ENCODE results near the gene ZSWIM5. TPM values are rescaled to one million over a fixed set of nuclear protein-coding genes. Genes with fewer than 3 reads are reported as not detected.

Gene ZSWIM5
- total RNA-seq, 1 experiment from 2014 or later, result 2.2 TPM

- TF ChIP-seq IRF1 (CRISPR knock-in tag; IDR thresholded peaks at IDR 0.05), result no peak
- TF ChIP-seq SP1 (CRISPR knock-in tag; conservative IDR thresholded peaks at IDR 0.05), result no peak
- TF ChIP-seq, protein P1, sequence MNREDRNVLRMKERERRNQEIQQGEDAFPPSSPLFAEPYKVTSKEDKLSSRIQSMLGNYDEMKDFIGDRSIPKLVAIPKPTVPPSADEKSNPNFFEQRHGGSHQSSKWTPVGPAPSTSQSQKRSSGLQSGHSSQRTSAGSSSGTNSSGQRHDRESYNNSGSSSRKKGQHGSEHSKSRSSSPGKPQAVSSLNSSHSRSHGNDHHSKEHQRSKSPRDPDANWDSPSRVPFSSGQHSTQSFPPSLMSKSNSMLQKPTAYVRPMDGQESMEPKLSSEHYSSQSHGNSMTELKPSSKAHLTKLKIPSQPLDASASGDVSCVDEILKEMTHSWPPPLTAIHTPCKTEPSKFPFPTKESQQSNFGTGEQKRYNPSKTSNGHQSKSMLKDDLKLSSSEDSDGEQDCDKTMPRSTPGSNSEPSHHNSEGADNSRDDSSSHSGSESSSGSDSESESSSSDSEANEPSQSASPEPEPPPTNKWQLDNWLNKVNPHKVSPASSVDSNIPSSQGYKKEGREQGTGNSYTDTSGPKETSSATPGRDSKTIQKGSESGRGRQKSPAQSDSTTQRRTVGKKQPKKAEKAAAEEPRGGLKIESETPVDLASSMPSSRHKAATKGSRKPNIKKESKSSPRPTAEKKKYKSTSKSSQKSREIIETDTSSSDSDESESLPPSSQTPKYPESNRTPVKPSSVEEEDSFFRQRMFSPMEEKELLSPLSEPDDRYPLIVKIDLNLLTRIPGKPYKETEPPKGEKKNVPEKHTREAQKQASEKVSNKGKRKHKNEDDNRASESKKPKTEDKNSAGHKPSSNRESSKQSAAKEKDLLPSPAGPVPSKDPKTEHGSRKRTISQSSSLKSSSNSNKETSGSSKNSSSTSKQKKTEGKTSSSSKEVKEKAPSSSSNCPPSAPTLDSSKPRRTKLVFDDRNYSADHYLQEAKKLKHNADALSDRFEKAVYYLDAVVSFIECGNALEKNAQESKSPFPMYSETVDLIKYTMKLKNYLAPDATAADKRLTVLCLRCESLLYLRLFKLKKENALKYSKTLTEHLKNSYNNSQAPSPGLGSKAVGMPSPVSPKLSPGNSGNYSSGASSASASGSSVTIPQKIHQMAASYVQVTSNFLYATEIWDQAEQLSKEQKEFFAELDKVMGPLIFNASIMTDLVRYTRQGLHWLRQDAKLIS (CRISPR knock-in tag; IDR thresholded peaks at IDR 0.05; ENCODE audit: borderline replicate concordance), result no peak
- no peak for TF ChIP-seq NFE2L1 (CRISPR knock-in tag; IDR thresholded peaks at IDR 0.05)
- no peak for TF ChIP-seq ZNF281 (CRISPR knock-in tag; IDR thresholded peaks at IDR 0.05)
- TF ChIP-seq JAZF1 (CRISPR knock-in tag; IDR thresholded peaks at IDR 0.05), result no peak
- no peak for TF ChIP-seq KAT7 (CRISPR knock-in tag; IDR thresholded peaks at IDR 0.05; ENCODE audit: borderline replicate concordance)
- TF ChIP-seq ATF2 (CRISPR knock-in tag; IDR thresholded peaks at IDR 0.05; ENCODE audit: borderline replicate concordance, low read depth), result no peak
Observed at GRCh38 chr1:44999232-44999631, 207.2 kb downstream of the ZSWIM5 start (continued).

GRCh38 chr1:44995467-44996238, 210.8 kb downstream of the ZSWIM5 start:
- DNase-seq (ENCODE audit: low spot score) (no peak), ATAC-seq (no peak)
- no peaks in the 10 kb centered on the region for H3K27me3 Mint-ChIP-seq (ENCODE audit: low read depth)
- TF ChIP-seq MXD4 (CRISPR knock-in tag; IDR thresholded peaks at IDR 0.05; ENCODE audit: borderline replicate concordance) (no peak), ZNF416 (CRISPR knock-in tag; IDR thresholded peaks at IDR 0.05) (no peak)
- peaks cover 7% of the 10 kb centered on the region; the same call in 1 of the 2 replicates for H3K9me3 Mint-ChIP-seq
- ChIA-PET POLR2A (interaction anchor here (0.6 kb wide), 1 partner anchor 54 kb away, joined by 4 read pairs; no protein-coding TSS in a partner anchor), CTCF (no interaction called here)
- H3K4me1 Mint-ChIP-seq, result peaks cover 4% of the 10 kb centered on the region
- H3K36me3 Mint-ChIP-seq, result no peaks in the 10 kb centered on the region
- no peak overlapping the region for H3K27ac Mint-ChIP-seq
- no peak overlapping the region for H3K4me3 Mint-ChIP-seq

GRCh38 chr1:44994309-44994898, 212.0 kb downstream of the ZSWIM5 start:
- Mint-ChIP-seq H3K4me1 (no peaks in the 10 kb centered on the region), H3K27ac (no peak overlapping the region), H3K36me3 (no peaks in the 10 kb centered on the region), H3K27me3 (ENCODE audit: low read depth) (no peaks in the 10 kb centered on the region), H3K9me3 (peaks cover 7% of the 10 kb centered on the region; the same call in 1 of the 2 replicates), H3K4me3 (no peak overlapping the region)
- DNase-seq (ENCODE audit: low spot score) (no peak), ATAC-seq (no peak)
- CTCF ChIA-PET, result no interaction called here
- TF ChIP-seq SMAD3 (CRISPR knock-in tag; IDR thresholded peaks at IDR 0.05; ENCODE audit: borderline replicate concordance), result no peak
- TF ChIP-seq KAT7 (CRISPR knock-in tag; IDR thresholded peaks at IDR 0.05; ENCODE audit: borderline replicate concordance), result no peak
- TF ChIP-seq, protein P2, sequence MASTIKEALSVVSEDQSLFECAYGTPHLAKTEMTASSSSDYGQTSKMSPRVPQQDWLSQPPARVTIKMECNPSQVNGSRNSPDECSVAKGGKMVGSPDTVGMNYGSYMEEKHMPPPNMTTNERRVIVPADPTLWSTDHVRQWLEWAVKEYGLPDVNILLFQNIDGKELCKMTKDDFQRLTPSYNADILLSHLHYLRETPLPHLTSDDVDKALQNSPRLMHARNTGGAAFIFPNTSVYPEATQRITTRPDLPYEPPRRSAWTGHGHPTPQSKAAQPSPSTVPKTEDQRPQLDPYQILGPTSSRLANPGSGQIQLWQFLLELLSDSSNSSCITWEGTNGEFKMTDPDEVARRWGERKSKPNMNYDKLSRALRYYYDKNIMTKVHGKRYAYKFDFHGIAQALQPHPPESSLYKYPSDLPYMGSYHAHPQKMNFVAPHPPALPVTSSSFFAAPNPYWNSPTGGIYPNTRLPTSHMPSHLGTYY (CRISPR knock-in tag; IDR thresholded peaks at IDR 0.05), result no peak
- no peak for TF ChIP-seq CREB1 (CRISPR knock-in tag; IDR thresholded peaks at IDR 0.05)
- TF ChIP-seq TEAD4 (CRISPR knock-in tag; IDR thresholded peaks at IDR 0.05), result no peak
- TF ChIP-seq MYBL2 (CRISPR knock-in tag; IDR thresholded peaks at IDR 0.05), result no peak
- TF ChIP-seq, protein P3, sequence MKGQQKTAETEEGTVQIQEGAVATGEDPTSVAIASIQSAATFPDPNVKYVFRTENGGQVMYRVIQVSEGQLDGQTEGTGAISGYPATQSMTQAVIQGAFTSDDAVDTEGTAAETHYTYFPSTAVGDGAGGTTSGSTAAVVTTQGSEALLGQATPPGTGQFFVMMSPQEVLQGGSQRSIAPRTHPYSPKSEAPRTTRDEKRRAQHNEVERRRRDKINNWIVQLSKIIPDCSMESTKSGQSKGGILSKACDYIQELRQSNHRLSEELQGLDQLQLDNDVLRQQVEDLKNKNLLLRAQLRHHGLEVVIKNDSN (CRISPR knock-in tag; IDR thresholded peaks at IDR 0.05), result no peak
- TF ChIP-seq SOX15 (CRISPR knock-in tag; IDR thresholded peaks at IDR 0.05), result no peak
- TF ChIP-seq PREB (CRISPR knock-in tag; IDR thresholded peaks at IDR 0.05; ENCODE audit: borderline replicate concordance), result no peak
- TF ChIP-seq ZNF396 (CRISPR knock-in tag; IDR thresholded peaks at IDR 0.05; ENCODE audit: borderline replicate concordance), result no peak
- TF ChIP-seq ETV6 (CRISPR knock-in tag; IDR thresholded peaks at IDR 0.05), result no peak
- POLR2A ChIA-PET, result no interaction called here

Data from WTC11 (cell line).